Neural cell (in vitro differentiated cells): Measurements from ENCODE around the gene DCN. TPM values are rescaled to one million over a fixed set of nuclear protein-coding genes. Genes with fewer than 3 reads are reported as not detected.

Source experiments
- H2AFZ ChIP-seq: fragments of 200-600, 300-800 bp; sonication (generic), shearing (Covaris generic); 2 replicates; pipeline ENCODE4 v1.6.0; 2014; ENCODE audit warnings: low read depth, mild to moderate bottlenecking, antibody characterized with exemption, low read length, moderate library complexity
- H3F3A ChIP-seq: fragments of 200-600 bp; shearing (Covaris generic); 2 replicates; pipeline ENCODE4 v1.6.1; 2016; ENCODE audit warnings: mild to moderate bottlenecking, moderate library complexity, mixed read lengths, antibody characterized with exemption, low read length; ENCODE audit not compliant: insufficient read depth, poor library complexity, severe bottlenecking
- H3K27ac ChIP-seq: fragments of 200-600, 300-800 bp; sonication (generic), shearing (Covaris generic); 2 replicates; pipeline ENCODE4 v1.5.1; 2014; ENCODE audit warnings: mild to moderate bottlenecking, low read length, moderate library complexity
- H3K27me3 ChIP-seq: fragments of 300-800, 200-600 bp; sonication (generic), shearing (Covaris generic); 2 replicates; pipeline ENCODE4 v1.6.0; 2014; ENCODE audit warnings: mild to moderate bottlenecking, low read depth, low read length, moderate library complexity; ENCODE audit not compliant: insufficient read depth
- H3K36me3 ChIP-seq: fragments of 300-800, 200-600 bp; sonication (generic), shearing (Covaris generic); 2 replicates; pipeline ENCODE4 v1.5.1; 2014; ENCODE audit warnings: mild to moderate bottlenecking, antibody characterized with exemption, low read length, moderate library complexity; ENCODE audit not compliant: insufficient read depth
- H3K4me2 ChIP-seq: fragments of 300-800, 200-600 bp; sonication (generic), shearing (Covaris generic); 2 replicates; pipeline ENCODE4 v1.6.0; 2014; ENCODE audit warnings: mild to moderate bottlenecking, low read length
- H3K4me3 ChIP-seq: fragments of 300-800, 200-600 bp; sonication (generic), shearing (Covaris generic); 2 replicates; pipeline ENCODE4 v1.5.1; 2014; ENCODE audit warnings: mild to moderate bottlenecking, low read length, moderate library complexity
- H3K79me2 ChIP-seq: fragments of 200-600 bp; shearing (Covaris generic); replicated peaks from 2 replicates; pipeline ENCODE4 v1.6.0; 2014; ENCODE audit warnings: mild to moderate bottlenecking, low read length, moderate library complexity; ENCODE audit not compliant: insufficient read depth
- H3K9ac ChIP-seq: fragments of 300-800, 200-600 bp; sonication (generic), shearing (Covaris generic); 2 replicates; pipeline ENCODE4 v1.6.1; 2016; ENCODE audit warnings: mild to moderate bottlenecking, low read length, mixed read lengths
- H3K9me2 ChIP-seq: fragments of 200-600 bp; shearing (Covaris generic); 2 replicates; pipeline ENCODE4 v1.6.1; 2016; ENCODE audit warnings: mild to moderate bottlenecking, low read length, mixed read lengths; ENCODE audit not compliant: insufficient read depth
- H3K9me3 ChIP-seq: fragments of 200-600, 300-800 bp; sonication (generic), shearing (Covaris generic); 2 replicates; pipeline ENCODE4 v1.6.1; 2016; ENCODE audit warnings: mild to moderate bottlenecking, mixed run types, low read length, moderate library complexity, mixed read lengths
- H4K20me1 ChIP-seq: fragments of 200-600 bp; shearing (Covaris generic); 2 replicates; pipeline ENCODE4 v1.6.1; 2016; ENCODE audit warnings: mild to moderate bottlenecking, mixed run types; ENCODE audit not compliant: insufficient read depth
- CTCF ChIP-seq: fragments of 450-650 bp; IDR thresholded peaks from 2 replicates; pipeline ENCODE4 v1.5.1; 2014; ENCODE audit warnings: antibody characterized with exemption, mild to moderate bottlenecking, moderate library complexity; ENCODE audit not compliant: poor library complexity, severe bottlenecking
- EP300 ChIP-seq: fragments of 450-650 bp; conservative IDR thresholded peaks from 2 replicates; pipeline ENCODE4 v1.6.1; 2014; ENCODE audit warnings: antibody characterized with exemption, mild to moderate bottlenecking, moderate library complexity; ENCODE audit not compliant: poor library complexity, severe bottlenecking
- EZH2 ChIP-seq: fragments of 200-600, 300-800 bp; shearing (Covaris generic), sonication (generic); IDR thresholded peaks from 2 replicates; pipeline ENCODE4 v1.6.1; 2014; ENCODE audit warnings: antibody characterized with exemption, low read length, borderline replicate concordance, mild to moderate bottlenecking; ENCODE audit not compliant: insufficient read depth, poor library complexity, severe bottlenecking
- MXI1 ChIP-seq: fragments of 450-650 bp; conservative IDR thresholded peaks from 2 replicates; pipeline ENCODE4 v1.6.1; 2014; ENCODE audit warnings: antibody characterized with exemption, mild to moderate bottlenecking; ENCODE audit not compliant: poor library complexity, severe bottlenecking
- POLR2AphosphoS5 ChIP-seq: IDR thresholded peaks from 2 replicates; pipeline ENCODE4 v1.6.1; 2012
- RAD21 ChIP-seq: fragments of 450-650 bp; conservative IDR thresholded peaks from 2 replicates; pipeline ENCODE4 v1.6.1; 2014; ENCODE audit warnings: antibody characterized with exemption, mild to moderate bottlenecking, moderate library complexity
- REST ChIP-seq: IDR thresholded peaks from 2 replicates; pipeline ENCODE4 v1.6.1; 2012; ENCODE audit warnings: borderline replicate concordance
- SMC3 ChIP-seq: fragments of 450-650 bp; conservative IDR thresholded peaks from 2 replicates; pipeline ENCODE4 v1.6.1; 2014; ENCODE audit warnings: antibody characterized with exemption, mild to moderate bottlenecking, moderate library complexity; ENCODE audit not compliant: poor library complexity
- TAF1 ChIP-seq: IDR thresholded peaks from 2 replicates; pipeline ENCODE4 v1.6.1; 2012; ENCODE audit warnings: low read depth
- polyA plus RNA-seq: library from polyadenylated mRNA; depleted of rRNA; stranded (reverse); fragments of >200 nt; gene quantifications from 2 replicates; pipeline ENCODE4 v1.2.3, GENCODE V29; 2014
- small RNA-seq, 3 experiments: library from RNA; depleted of rRNA; stranded (forward); fragments of <200 nt; gene quantifications; one replicate each; pipeline ENCODE3, GENCODE V24; 2012

Gene DCN
- polyA plus RNA-seq, 1 donor from 2014 or later, result not detected

- no peaks in the 10 kb centered on the region for H4K20me1 ChIP-seq
Observed at GRCh38 chr12:91093341-91093740, 89.3 kb downstream of the DCN start.

GRCh38 chr12:91091916-91092715 is 90.5 kb downstream of the DCN start:
- peaks cover 3% of the 10 kb centered on the region for H3K9me3 ChIP-seq
- H3K79me2 ChIP-seq, result no peaks in the 10 kb centered on the region
- H3K27ac ChIP-seq, result no peak overlapping the region
- no peaks in the 10 kb centered on the region for H3K36me3 ChIP-seq
- no peaks in the 10 kb centered on the region for H3K27me3 ChIP-seq
- H3K9ac ChIP-seq, result no peak overlapping the region
- no peaks in the 10 kb centered on the region for H4K20me1 ChIP-seq
- H3F3A ChIP-seq, result no peaks in the 10 kb centered on the region
- TF ChIP-seq EP300 (no peak), EZH2 (no peak), POLR2AphosphoS5 (no peak), MXI1 (no peak), RAD21 (no peak), SMC3 (no peak), TAF1 (no peak), REST (no peak), CTCF (no peak)
- H3K4me2 ChIP-seq, result no peak overlapping the region
- no peaks in the 10 kb centered on the region for H3K9me2 ChIP-seq
- no peak overlapping the region for H2AFZ ChIP-seq
- no peak overlapping the region for H3K4me3 ChIP-seq

More at GRCh38 chr12:91093341-91093740, 89.3 kb downstream of the DCN start:
- TF ChIP-seq POLR2AphosphoS5, result no peak
- no peak for TF ChIP-seq EZH2
- Histone ChIP-seq H2AFZ (no peak overlapping the region), H3K9me3 (peaks cover 3% of the 10 kb centered on the region), H3K4me2 (no peak overlapping the region), H3K79me2 (no peaks in the 10 kb centered on the region), H3K9me2 (no peaks in the 10 kb centered on the region), H3F3A (no peaks in the 10 kb centered on the region), H3K27me3 (no peaks in the 10 kb centered on the region), H3K27ac (no peak overlapping the region), H3K4me3 (no peak overlapping the region), H3K9ac (no peak overlapping the region), H3K36me3 (no peaks in the 10 kb centered on the region)

Small RNA genes within 50 kb of the gene (small RNA-seq; reads per million reads assigned to genes)
- 0 reads per million in 3 experiments for gene AC007115.1

Other genes with a start within 250 kb of the DCN start
- not detected in 2 replicates for gene CCER1, start 227.6 kb downstream of the DCN start, polyA plus RNA-seq
- not detected in 2 replicates for gene EPYC, start 177.8 kb downstream of the DCN start, polyA plus RNA-seq
- gene KERA, start 124.8 kb downstream of the DCN start, polyA plus RNA-seq, result not detected in 2 replicates
- gene LUM, start 71.3 kb downstream of the DCN start, polyA plus RNA-seq, result 0.20 and 0.89 TPM in 2 replicates